LHCN-M2 (cell line): Measurements from ENCODE around the gene COA1. TPM values are rescaled to one million over a fixed set of nuclear protein-coding genes. Genes with fewer than 3 reads are reported as not detected.
"Not testable (repeated sequence)": the region's sequence is repeated elsewhere in the genome, so short reads cannot be mapped to it uniquely, and the experiment has no call there.

Experiments used
- DNase-seq: peaks from one replicate; pipeline ENCODE4 v3.0.0-alpha.2; 2012; ENCODE audit warnings: low read depth
- polyA plus RNA-seq: library from polyadenylated mRNA; unstranded; fragments of >200 nt; gene quantifications from one replicate; pipeline ENCODE4 v1.2.1, GENCODE V29; 2012; ENCODE audit warnings: missing spikeins
- total RNA-seq: library from RNA; depleted of rRNA; stranded (reverse); fragments of >200 nt; gene quantifications from 2 replicates; pipeline ENCODE4 v1.2.3, GENCODE V29; 2014; rRNA removed

Gene COA1
- 68.2 and 74.1 TPM in 2 replicates for total RNA-seq
- polyA plus RNA-seq = 54.8 TPM

DNA sequence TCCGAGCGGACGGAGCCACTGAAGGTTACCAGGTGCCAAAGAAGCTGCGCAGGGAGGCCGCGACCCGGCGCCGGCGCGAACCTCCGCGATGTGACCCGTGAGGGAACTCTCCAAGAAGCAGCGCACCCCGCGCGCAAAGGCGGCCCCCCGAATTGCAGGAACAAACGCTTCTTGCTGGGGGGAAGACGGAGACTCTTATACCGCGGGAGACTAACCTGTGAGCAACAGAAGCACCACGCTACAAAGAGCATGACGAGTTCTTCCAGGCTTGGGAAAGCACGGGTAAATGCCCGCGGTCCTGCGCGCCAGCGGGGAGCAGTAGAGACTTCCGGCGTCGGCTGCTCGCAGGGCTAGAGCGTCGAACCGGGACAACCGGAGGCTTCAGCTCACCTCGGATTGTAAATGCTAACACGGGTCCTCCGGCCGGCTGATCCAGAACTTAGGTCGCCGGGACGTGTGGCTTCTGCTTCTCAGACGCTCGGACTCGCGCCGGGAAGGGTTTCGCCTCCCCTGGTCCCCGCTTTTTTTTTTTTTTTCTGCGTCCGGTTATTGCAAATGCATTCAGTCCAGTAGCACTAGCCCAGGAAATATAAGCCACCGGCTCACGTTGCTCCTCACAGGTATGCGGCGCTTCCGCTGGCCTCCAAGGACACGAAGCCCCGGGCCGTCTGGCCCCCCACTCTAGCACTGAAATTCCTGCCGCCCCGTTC, at the start of gene COA1:
COA1 (minus strand) TSS at position 310 of the 710 bp plus-strand sequence. CDS start 80,909 bp downstream, outside the sequence.
- DNase-seq = peak; percentile 91

GRCh38 chr7:43778293-43779044, 49.1 kb upstream of the COA1 start:
- not testable (repeated sequence) for DNase-seq

DNA sequence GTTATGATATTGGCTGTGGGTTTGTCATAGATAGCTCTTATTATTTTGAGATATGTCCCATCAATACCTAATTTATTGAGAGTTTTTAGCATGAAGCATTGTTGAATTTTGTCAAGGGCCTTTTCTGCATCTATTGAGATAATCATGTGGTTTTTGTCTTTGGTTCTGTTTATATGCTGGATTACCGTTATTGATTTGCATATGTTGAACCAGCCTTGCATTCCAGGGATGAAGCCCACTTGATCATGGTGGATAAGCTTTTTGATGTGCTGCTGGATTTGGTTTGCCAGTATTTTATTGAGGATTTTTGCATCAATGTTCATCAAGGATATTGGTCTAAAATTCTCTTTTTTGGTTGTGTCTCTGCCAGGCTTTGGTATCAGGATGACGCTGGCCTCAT, 45.9 kb upstream of the COA1 start:
- not testable (repeated sequence) for DNase-seq

- DNase-seq = not testable (repeated sequence)
These were observed 43.9 kb upstream of the COA1 start for GRCh38 chr7:43773268-43773667.

DNA sequence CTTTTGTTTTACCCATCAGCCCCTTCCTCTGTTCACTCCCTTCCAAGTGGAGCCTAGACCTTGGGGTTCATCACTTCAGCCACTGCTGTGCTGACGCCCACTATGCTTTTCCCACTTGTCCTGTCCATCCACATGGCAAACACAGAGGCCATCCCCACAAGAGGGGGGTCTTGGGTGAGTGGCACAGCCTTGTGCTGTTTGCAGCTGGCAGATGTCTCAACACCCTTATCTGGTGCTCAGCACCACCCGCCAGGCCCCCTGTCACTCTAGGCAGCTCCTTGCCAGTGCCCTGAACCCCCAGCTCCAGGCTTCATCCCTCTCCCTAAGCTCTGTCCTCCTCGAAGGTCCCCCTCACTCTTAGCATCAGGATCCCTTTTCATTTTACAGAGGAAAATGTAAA, 42.2 kb upstream of the COA1 start:
- no peak for DNase-seq

DNA sequence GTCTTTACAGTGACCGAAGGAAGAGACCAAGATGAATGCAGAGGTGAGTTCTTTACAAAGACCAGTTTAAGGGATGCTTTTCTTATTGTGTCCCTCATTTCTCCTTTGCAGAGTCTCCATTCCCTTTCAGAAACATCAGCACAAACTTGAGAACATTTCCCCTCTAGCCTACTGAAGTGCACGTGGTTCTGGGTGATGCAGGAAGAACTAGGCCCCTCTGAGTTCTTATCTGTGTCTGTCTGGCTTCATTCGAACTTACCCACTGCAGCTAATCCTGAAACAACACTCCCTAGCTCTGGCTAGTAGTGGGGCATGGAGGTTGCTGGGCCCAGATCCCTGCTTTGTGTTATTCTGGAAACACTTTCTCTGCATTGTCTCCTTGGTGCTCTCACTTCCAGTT, 41.8 kb upstream of the COA1 start:
- no peak for DNase-seq

- no peak for DNase-seq
These were observed 40.6 kb upstream of the COA1 start for GRCh38 chr7:43769791-43770465.

DNA sequence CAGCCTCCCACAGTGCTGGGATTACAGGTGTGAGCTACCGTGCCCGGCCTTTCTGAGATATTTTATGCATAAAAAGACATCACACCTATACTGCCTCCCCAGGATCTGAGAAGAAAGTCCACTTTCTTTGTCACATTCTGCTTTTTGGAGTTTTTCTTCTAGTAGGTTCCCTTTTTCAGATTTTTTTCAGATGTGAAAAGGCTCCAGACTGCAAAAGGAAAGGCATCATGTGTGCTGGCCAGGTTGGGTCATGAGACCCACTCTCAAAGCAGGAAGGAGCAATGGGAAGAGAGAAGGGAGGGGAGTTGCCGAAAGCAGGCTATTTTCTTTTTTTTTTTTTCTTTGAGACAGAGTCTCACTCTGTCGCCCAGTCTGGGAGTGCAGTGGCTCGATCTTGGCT, 40.0 kb upstream of the COA1 start:
- no peak for DNase-seq

DNA sequence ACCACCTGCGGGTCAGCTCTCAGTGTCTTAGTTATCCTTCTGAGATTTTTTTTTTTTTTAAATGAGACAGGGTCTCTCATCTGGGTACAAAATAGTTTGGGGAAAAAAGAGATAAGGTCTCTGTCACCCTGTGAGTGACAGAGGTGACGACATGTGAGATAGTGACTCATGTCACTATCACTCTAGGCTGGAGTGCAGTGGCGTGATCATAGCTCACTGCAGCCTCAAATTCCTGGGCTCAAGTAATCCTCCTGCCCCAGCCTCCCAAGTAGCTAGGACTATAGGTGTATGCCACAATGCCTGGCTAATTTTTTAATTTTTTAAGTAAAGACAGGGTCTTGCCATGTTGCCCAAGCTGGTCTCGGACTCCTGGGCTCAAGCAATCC, 39.6 kb upstream of the COA1 start:
- DNase-seq = no peak

GRCh38 chr7:43768201-43768886, 39.0 kb upstream of the COA1 start:
- DNase-seq = no peak

DNA sequence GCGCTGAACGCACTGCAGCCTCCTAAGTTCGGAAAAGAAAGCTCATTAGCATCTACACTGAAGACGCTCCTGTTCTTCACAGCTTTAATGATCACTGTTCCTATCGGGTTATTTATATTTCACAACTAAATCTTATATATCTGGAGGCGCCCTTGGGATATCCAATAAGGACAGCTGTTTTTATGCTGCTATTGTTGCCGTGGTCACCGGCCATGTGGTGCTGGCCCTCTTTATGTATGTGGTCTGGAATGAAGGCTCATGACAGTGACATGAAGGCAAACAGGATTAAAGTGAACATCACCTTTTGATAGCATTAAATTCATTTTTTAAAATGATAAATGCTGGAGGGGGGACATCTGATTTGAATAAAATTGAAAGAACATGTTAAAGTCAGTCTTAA, 38.0 kb upstream of the COA1 start:
- DNase-seq = no peak

- no peak for DNase-seq
These were observed 37.2 kb upstream of the COA1 start for GRCh38 chr7:43766564-43766963.

DNA sequence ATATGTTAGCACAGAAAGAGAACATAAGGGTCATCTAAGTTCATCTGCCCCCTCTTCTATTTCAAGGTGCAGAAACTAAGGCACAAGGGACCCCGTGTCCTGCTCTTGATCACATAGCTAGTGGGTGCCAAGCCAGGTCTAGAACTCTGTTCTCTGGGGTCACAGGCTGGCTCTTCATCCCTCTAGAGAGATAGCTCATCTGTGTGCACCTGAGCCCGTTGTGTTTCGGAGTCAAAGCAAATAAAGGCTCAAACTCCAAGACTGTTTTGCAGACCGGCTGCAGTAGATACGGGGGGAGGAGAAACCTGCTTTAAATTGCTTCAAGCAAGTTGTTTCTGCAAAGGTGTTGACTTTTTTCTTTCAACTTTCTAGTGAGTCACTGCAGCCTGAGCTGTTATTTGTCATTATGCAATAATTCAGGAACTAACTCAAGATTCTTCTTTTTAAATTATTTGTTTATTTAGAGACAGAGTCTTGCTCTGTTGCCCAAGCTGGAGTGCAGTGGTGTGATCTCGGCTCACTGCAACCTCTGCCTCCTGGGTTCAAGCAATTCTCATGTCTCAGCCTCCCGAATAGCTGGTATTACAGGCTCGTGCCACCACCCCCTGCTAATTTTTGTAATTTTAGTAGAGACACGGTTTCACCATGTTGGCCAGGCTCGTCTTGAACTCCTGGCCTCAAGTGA, 35.6 kb upstream of the COA1 start:
- DNase-seq = no peak

GRCh38 chr7:43764039-43764761, 34.9 kb upstream of the COA1 start:
- no peak for DNase-seq

GRCh38 chr7:43763183-43763582, 33.9 kb upstream of the COA1 start:
- no peak for DNase-seq

DNA sequence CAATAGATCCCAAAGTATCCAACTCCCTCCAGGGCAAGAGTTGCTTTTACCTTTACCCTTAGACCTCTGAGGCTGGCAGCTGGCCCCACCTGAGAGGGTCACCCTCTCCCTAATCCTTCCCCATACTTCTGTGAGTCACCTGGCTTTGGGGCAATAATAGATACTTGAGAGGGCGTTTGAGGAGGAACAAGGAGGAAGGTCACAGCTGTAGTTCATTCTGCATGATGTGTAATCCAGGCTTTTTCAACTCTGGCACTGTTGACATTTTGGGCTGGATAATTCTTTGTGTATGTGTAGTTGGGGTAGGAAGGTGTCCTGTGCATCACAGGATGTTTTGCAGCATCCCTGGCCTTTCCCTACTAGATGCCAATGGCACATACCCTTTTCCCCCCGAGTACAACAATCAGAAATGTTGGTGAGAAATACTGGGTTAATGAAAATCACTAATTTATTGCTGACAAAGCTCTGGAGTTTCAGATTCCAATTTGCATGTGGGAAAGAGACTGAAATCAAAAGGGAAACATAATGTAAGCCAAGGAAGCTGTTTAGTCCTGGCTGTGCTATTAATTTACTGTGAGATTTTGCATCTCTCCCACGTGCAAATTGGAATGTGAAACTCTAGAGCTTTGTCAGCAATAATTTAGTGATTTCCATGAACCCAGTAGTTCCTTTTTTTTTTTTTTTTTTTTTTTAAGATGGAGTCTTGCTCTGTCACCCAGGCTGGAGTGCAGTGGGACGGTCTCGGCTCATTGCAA, 32.8 kb upstream of the COA1 start:
- DNase-seq = no peak

- DNase-seq = no peak
These were observed 32.1 kb upstream of the COA1 start for GRCh38 chr7:43761382-43761781.

DNA sequence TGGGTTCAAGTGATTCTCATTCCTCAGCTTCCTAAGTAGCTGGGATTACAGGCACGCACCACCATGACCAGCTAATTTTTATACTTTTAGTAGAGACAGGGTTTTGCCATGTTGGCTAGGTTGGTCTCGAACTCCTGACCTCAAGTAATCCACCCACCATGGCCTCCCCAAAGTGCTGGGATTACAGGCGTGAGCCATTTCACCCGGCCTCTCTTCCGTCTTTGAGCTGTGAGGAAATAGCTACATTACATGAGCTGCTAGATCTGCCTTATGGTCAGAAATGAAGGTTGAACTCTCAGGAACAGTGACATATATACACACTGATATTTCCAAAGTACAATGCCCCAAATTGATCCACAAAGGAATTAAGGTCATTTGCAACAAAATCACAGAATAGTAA, 31.5 kb upstream of the COA1 start:
- DNase-seq = no peak

DNA sequence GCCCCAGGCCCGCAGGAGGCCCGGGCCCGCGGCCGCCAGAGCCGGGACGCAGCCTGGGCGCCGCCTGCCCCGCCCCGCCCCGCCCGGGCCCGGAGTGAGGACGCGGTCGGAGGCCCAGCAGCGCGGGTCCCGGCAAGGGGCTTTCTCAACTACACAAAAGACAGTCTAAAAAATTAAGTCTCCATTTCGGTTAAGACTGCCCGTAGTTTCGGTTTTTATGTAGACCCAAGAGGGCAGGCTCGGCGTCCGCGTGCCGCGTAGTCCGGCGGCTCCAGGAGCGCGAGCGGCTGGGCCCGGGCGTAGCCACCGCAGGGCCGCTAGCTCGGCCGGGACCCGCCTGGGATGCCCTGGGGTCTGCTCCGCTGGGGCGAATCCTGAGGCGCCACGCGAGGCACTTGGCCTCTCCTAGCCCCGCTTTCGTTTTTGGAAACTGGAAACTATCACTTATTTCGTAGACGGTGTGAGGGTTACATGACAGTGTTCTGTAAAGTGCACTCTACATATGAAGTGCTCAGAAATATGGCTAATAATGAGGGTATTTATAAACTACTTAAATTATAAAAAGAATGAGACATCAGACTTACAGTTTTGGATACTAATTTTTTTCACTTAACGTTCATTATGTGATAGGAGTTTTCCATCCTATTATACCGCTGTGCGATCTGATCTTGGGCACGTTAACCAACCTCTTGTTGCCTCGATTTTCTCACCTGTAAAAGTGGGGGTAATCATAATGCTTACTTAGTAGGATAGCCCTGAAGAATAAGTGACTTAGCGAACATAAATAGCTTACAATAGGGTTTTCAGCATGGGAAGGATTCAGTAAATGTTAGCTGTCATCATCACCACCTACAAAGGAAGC, 29.7 kb upstream of the COA1 start:
- peak; percentile 50 for DNase-seq
